GM12864 (cell line): ENCODE results near the gene MACROD2.

Experiments used
- DNase-seq: peaks from one replicate; pipeline ENCODE4 v3.0.0-alpha.2; 2011; ENCODE audit warnings: low read depth
- H3K4me3 ChIP-seq: 2 replicates; pipeline ENCODE4 v1.5.1; 2011; ENCODE audit warnings: mild to moderate bottlenecking, low read depth, low read length, control low read depth
- TF ChIP-seq, protein P1 (sequence below): IDR thresholded peaks from 2 replicates; pipeline ENCODE4 v1.5.1; 2011; ENCODE audit warnings: low read depth, mild to moderate bottlenecking, moderate library complexity, low read length, control low read depth, inconsistent platforms; ENCODE audit errors: missing control alignments

MACROD2 gene

DNA sequence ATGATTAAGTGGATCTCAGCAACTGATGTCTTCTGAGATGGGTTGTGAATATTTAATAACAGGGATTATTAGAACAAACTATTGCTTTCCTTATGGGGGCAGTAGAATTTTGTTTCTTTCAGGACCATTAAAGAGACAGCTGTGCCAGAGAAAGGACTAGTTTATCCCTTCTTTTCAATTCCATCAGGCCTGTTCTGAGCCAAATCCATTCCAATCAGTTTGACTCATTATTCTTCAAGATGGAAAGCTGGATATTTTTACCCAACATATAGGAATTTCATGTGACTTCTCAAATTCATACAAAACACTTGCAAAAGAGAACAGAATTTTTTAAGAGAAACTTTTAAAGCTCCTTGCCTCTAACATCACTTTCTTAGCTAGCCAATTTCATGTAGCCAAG is 1064.1 kb downstream of the MACROD2 start:
- H3K4me3 ChIP-seq, result no peak overlapping the region
- TF ChIP-seq, protein P1, sequence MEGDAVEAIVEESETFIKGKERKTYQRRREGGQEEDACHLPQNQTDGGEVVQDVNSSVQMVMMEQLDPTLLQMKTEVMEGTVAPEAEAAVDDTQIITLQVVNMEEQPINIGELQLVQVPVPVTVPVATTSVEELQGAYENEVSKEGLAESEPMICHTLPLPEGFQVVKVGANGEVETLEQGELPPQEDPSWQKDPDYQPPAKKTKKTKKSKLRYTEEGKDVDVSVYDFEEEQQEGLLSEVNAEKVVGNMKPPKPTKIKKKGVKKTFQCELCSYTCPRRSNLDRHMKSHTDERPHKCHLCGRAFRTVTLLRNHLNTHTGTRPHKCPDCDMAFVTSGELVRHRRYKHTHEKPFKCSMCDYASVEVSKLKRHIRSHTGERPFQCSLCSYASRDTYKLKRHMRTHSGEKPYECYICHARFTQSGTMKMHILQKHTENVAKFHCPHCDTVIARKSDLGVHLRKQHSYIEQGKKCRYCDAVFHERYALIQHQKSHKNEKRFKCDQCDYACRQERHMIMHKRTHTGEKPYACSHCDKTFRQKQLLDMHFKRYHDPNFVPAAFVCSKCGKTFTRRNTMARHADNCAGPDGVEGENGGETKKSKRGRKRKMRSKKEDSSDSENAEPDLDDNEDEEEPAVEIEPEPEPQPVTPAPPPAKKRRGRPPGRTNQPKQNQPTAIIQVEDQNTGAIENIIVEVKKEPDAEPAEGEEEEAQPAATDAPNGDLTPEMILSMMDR, result no peak
- DNase-seq, result no peak

DNA sequence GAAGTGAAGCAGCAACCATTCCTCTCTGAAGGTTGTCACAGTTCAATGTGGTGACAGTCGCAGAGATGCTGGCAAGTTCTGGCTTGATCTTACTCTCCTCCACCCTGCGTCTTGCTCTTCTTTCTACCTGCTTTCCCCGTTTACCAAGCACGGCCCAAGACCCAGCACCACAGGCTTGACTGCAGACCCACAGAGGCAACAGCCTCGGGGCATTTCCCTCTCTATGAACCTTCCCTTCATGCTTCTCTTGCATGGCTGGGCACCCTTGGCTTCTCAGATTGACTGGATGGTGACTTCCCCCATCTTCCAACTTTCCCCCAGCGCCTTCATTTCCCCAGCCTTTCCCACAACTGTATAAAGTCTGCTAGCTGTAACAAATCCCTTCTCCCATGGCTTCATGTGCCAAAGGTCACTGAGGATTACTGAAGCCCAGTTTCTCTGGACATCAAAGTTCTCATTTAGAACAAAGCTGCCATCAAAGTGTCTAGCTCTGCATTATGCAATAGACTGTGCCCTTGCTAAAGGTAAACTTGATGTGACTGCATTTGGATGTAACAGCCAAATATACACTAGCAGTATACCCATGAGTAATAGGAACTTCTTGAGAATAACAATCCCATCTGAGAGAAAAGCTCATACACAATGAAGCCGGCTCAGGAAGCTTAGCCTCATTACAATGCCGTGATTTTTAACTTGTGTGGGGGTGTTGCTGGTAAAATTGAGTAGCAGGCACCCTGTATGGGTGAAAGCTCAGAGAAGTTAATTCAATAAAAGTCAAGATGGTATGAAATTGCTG is 1065.1 kb downstream of the MACROD2 start:
- no peak for DNase-seq
- no peak overlapping the region for H3K4me3 ChIP-seq
- TF ChIP-seq, protein P1, result no peak

DNA sequence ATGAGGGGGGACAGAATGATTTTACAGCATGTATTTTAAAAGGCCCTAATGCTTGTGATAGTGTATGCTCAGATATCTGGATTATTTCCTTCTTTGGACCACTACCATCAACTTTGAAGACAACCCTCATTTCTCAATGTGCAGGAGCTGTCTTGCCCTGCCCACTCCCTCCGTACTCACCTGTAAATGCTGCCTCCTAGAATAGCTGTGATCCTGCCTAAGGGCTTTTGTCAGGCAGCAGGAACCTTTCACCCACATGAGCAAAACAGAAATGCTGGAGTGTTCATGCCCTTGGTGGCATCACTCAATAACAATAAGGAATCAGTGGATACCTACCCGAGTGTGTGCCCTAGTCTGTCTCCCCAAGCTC is 1065.7 kb downstream of the MACROD2 start:
- H3K4me3 ChIP-seq, result no peak overlapping the region
- TF ChIP-seq, protein P1, result no peak

DNA sequence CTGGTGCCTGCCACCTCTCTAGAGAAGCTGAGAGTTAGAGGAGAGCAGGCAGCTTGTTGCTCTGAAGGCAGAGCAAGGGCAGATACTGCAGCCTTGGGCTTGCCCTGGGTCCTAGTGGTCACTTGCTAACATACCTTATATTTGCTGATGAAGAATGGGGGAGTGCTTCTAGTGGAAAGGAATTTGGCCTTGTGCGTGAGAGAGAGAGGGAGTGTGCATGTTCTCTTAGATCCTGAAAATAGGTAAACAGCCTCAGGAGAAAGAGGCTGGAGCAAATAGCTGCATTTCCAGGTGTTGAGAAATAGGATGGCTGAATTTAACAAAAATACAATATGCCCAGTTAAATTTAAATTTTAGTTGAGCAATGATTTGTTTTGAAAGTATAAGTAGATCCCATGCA is 1066.6 kb downstream of the MACROD2 start:
- DNase-seq, result no peak
- H3K4me3 ChIP-seq, result no peak overlapping the region

More for the DNA sequence above, 1065.7 kb downstream of the MACROD2 start:
- no peak for DNase-seq

DNA sequence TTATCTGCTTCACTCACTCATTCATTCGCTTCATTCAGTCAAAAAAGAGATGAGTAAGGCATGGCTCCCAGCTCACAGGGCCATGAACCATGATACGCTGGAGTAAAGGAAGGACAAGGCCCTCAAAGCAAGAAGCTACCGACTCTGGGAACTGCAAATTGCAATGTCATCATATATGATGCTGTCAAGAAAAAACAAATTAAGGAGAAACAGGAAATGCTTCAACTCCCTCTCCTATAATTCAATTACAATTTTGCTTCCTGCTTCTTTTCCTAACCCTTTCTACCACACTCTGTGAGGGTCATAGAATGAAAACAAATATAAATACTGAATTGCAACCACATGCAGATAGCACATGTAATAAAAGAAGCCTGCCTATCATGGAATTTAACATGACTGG is 1067.8 kb downstream of the MACROD2 start:
- DNase-seq, result no peak
- TF ChIP-seq, protein P1, result no peak
- H3K4me3 ChIP-seq, result no peak overlapping the region

More for the DNA sequence above, 1066.6 kb downstream of the MACROD2 start:
- TF ChIP-seq, protein P1, result no peak

DNA sequence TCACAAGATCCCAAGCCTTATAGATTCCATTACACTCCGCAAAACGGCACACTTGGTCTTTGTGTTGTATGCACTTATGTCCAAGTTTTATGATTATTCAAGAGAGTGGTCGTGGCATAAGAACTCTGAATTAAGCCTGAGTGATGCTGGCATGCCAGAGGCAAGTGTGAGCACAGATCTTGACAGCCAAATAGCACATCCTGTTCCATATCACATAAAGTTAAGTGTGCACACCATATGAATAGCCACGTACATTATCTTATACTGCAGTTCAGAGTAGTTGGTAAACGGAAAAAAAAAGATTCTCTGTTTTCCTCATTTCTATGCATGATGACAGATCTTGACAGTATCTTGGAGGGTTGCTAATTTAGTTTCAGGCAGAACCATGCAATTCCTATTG is 1069.4 kb downstream of the MACROD2 start:
- no peak overlapping the region for H3K4me3 ChIP-seq
- TF ChIP-seq, protein P1, result no peak
- DNase-seq, result no peak

DNA sequence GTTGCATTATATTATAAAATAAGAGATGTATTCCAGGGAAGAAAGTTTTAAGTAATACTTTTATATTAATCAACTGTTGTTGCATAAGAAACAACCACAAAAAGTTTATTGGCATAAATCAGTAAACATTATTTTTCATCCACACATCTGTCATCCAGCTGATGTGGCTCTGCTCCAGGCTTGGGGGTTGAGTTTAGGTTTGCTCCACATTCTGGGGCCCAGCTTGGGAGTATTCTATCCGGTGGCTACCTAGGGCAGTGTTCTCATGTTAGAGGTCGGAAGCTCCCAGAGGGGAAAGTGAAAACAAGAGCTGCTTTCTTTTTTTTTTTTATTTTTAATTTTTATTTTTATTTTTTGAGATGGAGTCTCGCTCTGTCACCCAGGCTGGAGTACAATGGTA is 1070.5 kb downstream of the MACROD2 start:
- TF ChIP-seq, protein P1, result no peak
- no peak for DNase-seq
- H3K4me3 ChIP-seq, result no peak overlapping the region
